ENCODE measurements around the gene CCDC40. TPM values are rescaled to one million over a fixed set of nuclear protein-coding genes. Genes with fewer than 3 reads are reported as not detected.
A peak's percentile ranks its signal among the peaks of the same experiment; 100 is the strongest.

The CCDC40 gene
- total and polyA plus RNA-seq, 9 of the 15 experiments (the other 6 are each of a cell fraction or from before 2014, with no cell fraction given), result 0.07 to 0.33 TPM; not detected in 7

- TF ChIP-seq ZNF407 (IDR thresholded peaks at IDR 0.05; ENCODE audit: low read depth) (no peak), ZHX1 (conservative IDR thresholded peaks at IDR 0.05; ENCODE audit: low read length) (no peak), FOXA1 (IDR thresholded peaks at IDR 0.05; ENCODE audit: borderline replicate concordance) (no peak), FOXK1 (CRISPR knock-in tag; IDR thresholded peaks at IDR 0.05; ENCODE audit: borderline replicate concordance) (no peak), RCOR1 (IDR thresholded peaks at IDR 0.05; ENCODE audit: borderline replicate concordance in 1 of 2, low read depth in 2 of 2, low read length in 2 of 2) (peak in 1 of 2 experiments; percentile 35; a peak in 2 of 4 replicates), GATAD2B (IDR thresholded peaks at IDR 0.05; ENCODE audit: borderline replicate concordance) (peak; percentile 99), SAFB (IDR thresholded peaks at IDR 0.05; ENCODE audit: borderline replicate concordance, low read depth, low read length) (peak; percentile 92), BRF1 (IDR thresholded peaks at IDR 0.05; ENCODE audit: borderline replicate concordance, extremely low read depth, insufficient read length) (no peak), LEF1 (IDR thresholded peaks at IDR 0.05) (no peak), GTF2B (IDR thresholded peaks at IDR 0.05; ENCODE audit: extremely low read depth, insufficient read length) (no peak), ZBTB49 (CRISPR knock-in tag; IDR thresholded peaks at IDR 0.05; ENCODE audit: borderline replicate concordance) (no peak), NCOA4 (IDR thresholded peaks at IDR 0.05; ENCODE audit: partially characterized antibody) (no peak)
These were observed 64.8 kb downstream of the CCDC40 start, which contains the start of gene GAA (continued) for GRCh38 chr17:80101011-80101945.

Measured in K562 (cell line).